ENCODE results near the gene MFAP1.
A peak's percentile ranks its signal among the peaks of the same experiment; 100 is the strongest.
"Not testable (repeated sequence)": the region's sequence is repeated elsewhere in the genome, so short reads cannot be mapped to it uniquely, and the experiment has no call there.

MFAP1 gene

GRCh38 chr15:43826508-43827341 is 2.2 kb upstream of the MFAP1 start, which contains the start of gene WDR76:
TSS of gene WDR76 (plus strand) at chr15:43827002. CDS start at chr15:43827033, 31 bp downstream.
- peak; percentile 79 for DNase-seq (ENCODE audit: low read depth, low spot score)
- peak within 1 kb of the TSS; percentile 83 for H3K4me3 ChIP-seq (ENCODE audit: low read length)

- H3K4me3 ChIP-seq (ENCODE audit: low read length), result peak overlapping the region; percentile 83
These were observed 1.6 kb upstream of the MFAP1 start for GRCh38 chr15:43826029-43826507.

DNA sequence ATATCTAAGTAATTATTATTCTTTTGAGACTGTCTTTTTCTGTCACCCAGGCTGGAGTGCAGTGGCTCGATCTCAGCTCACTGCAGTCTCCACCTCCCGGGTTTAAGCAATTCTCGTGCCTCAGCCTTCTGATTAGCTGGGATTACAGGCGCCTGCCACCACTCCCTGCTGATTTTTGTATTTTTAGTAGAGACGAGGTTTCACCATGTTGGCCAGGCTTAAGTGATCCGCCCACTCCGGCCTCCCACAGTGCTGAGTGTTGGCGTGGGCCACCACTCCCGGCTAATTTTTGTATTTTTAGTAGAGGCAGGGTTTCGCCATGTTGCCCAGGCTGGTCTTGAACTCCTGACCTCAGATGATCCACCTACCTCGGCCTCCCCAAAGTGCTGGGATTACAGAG is 815 bp upstream of the MFAP1 start:
- H3K4me3 ChIP-seq (ENCODE audit: low read length), result peak overlapping the region; percentile 78

More at GRCh38 chr15:43826029-43826507, 1.6 kb upstream of the MFAP1 start:
- DNase-seq (ENCODE audit: low read depth, low spot score), result no peak

DNA sequence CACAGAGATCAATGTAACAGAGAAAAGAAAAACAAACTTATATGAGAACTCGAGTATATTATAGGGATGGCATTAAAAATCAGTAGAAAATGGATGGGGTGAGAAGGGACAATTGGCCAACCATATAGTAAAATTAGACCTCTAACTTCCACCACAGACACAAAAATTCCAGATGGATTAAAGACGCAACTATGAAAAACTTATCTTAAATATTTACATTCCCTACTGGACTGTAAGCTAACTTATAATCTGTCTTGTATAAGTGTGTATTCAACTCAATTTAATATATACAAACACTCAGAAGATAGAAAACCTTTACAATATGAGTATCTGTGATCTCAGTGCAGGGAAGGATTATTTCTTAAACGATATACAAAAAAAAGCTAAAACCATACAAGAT is 3.0 kb downstream of the MFAP1 start:
- no peak for DNase-seq (ENCODE audit: low read depth, low spot score)

More for the DNA sequence above, 815 bp upstream of the MFAP1 start:
- DNase-seq (ENCODE audit: low read depth, low spot score), result not testable (repeated sequence)

DNA sequence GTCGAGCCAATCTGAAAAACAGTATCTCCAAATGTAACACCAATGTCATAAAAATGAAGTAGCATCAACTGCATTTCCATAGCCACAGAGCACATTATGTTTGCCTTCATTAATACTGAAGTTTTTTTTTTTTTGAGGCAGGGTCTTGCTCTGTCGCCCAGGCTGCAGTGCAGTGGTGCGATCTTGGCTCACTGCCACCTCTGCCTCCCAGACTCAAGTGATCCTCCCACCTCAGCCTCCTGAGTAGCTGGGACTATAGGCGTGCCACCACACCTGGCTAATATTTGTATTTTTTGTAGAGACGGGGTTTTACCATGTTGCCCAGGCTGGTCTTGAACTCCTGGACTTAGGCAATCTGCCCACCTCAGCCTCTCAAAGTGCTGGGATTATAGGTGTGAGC is 9.4 kb downstream of the MFAP1 start:
- not testable (repeated sequence) for DNase-seq (ENCODE audit: low read depth, low spot score); H3K4me3 ChIP-seq (ENCODE audit: low read length)

More for the DNA sequence above, 3.0 kb downstream of the MFAP1 start:
- no peak overlapping the region for H3K4me3 ChIP-seq (ENCODE audit: low read length)

DNA sequence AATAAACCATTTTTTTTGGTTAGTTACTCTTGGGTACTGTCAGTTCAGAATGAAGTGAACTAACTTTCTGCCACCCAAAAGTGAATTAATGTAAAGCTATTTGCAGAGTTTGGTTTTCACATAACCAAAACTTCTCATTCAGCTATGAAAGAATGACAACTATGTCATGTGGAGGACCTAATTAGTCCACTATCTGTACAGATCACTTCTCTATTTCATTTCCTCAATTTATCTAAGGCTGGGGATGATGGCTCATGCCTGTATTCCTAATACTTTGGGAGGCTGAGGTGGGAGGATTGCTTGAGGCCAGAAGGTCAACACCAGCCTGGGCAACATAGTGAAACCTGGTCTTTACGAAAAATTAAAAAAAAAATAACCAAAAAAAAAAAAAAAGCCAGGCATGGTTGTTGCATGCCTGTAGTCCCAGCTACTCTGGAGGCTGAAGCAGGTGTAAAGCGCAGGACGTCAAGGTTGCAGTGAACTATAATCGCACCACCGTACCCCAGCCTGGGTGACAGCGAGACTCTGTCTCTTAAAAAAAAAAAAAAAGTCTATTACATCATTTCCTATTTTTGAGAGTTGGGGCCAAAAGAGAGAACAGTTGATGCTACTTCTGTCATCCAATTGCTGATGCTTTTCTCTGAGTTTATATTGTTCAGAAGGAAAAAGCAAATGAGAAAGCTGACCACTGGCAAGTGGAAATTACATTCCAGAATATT is 15.4 kb downstream of the MFAP1 start:
- no peak for DNase-seq (ENCODE audit: low read depth, low spot score)

DNA sequence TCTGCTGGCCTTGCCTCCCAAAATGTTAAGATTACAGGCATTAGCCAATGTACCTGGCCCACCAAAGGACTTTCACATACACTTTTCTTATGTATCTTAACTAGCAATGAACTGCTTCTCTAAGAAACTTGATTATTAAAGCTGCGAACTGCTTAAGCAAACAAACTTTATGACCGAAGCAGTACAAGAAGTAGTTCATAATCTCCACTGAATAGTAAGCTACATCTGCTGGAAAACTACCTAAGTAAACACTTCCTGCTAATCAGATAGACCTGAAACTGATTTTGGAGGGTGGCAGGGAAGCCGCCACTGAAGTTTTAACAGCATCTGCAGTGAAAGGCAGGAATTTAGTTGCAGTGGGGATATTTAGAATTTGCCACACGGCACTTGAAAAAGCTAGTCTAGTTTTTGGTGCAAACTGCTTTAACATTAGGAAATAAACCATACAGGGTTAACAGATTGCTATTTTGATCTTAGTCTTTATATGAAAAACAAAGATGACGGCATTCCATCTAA is 16.0 kb downstream of the MFAP1 start:
- no peak overlapping the region for H3K4me3 ChIP-seq (ENCODE audit: low read length)
- DNase-seq (ENCODE audit: low read depth, low spot score), result no peak

More for the DNA sequence above, 15.4 kb downstream of the MFAP1 start:
- H3K4me3 ChIP-seq (ENCODE audit: low read length), result no peak overlapping the region

- H3K4me3 ChIP-seq (ENCODE audit: low read length); DNase-seq (ENCODE audit: low read depth, low spot score): not testable (repeated sequence)
These were observed 21.8 kb downstream of the MFAP1 start for GRCh38 chr15:43802676-43803075.

- peak within 1 kb of the TSS; percentile 97 for H3K4me3 ChIP-seq (ENCODE audit: low read length)
- DNase-seq (ENCODE audit: low read depth, low spot score), result peak; percentile 78
These were observed 24.0 kb downstream of the MFAP1 start, which contains the start of gene HYPK for GRCh38 chr15:43800286-43801141. TSS of gene HYPK (plus strand) at chr15:43800599. CDS start at chr15:43800623, 24 bp downstream.

- peak within 1 kb of the TSS; percentile 97 for H3K4me3 ChIP-seq (ENCODE audit: low read length)
- no peak for DNase-seq (ENCODE audit: low read depth, low spot score)
These were observed 24.6 kb downstream of the MFAP1 start, which contains the start of gene SERINC4 for GRCh38 chr15:43799945-43800285. TSS of gene SERINC4 (minus strand) at chr15:43800220. CDS start at chr15:43799986, 234 bp downstream.

- no peak overlapping the region for H3K4me3 ChIP-seq (ENCODE audit: low read length)
- no peak for DNase-seq (ENCODE audit: low read depth, low spot score)
These were observed 25.1 kb downstream of the MFAP1 start for GRCh38 chr15:43799209-43799944.

GRCh38 chr15:43796566-43796965 is 27.9 kb downstream of the MFAP1 start:
- no peak for DNase-seq (ENCODE audit: low read depth, low spot score)
- H3K4me3 ChIP-seq (ENCODE audit: low read length), result no peak overlapping the region

DNA sequence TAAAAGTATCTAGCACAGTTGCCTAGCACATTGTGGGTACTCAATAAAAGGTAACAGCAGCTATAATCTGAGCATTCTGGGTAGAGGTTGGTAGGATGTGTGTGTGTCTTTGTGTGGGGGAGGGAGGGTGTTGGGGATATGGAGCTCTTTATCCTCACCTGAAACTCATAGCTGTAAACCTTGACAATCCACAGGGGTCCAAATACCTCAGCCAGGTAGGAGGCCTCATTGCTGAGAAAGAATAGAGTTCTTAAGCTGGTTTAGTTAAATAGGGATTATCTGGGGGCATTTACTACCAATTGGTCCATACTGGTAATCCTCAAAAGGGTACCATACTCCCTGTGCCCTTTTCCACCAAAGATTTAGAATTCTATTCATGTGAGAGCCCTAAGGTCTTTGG is 28.5 kb downstream of the MFAP1 start:
- no peak for DNase-seq (ENCODE audit: low read depth, low spot score)
- H3K4me3 ChIP-seq (ENCODE audit: low read length), result no peak overlapping the region

DNA sequence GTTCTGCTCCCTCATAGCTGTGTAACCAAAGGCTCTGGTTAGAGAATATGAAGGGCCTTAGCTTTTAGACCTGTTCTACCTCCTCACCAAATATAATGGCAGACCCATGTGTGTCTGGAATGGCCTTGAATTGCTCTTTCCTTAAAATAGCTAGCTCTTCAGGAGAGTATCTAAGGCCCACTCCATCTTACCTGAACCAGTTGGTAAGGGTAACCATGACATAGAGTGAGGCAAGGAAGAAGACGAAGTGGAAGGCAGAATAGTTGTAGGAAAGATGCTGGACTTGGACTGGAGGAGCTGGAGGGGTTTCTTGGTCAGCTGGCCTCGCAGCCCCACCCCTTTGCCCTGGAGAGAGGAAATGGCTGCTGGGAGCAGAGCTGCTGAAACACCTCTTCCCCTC is 29.3 kb downstream of the MFAP1 start:
- DNase-seq (ENCODE audit: low read depth, low spot score), result no peak
- no peak overlapping the region for H3K4me3 ChIP-seq (ENCODE audit: low read length)

DNA sequence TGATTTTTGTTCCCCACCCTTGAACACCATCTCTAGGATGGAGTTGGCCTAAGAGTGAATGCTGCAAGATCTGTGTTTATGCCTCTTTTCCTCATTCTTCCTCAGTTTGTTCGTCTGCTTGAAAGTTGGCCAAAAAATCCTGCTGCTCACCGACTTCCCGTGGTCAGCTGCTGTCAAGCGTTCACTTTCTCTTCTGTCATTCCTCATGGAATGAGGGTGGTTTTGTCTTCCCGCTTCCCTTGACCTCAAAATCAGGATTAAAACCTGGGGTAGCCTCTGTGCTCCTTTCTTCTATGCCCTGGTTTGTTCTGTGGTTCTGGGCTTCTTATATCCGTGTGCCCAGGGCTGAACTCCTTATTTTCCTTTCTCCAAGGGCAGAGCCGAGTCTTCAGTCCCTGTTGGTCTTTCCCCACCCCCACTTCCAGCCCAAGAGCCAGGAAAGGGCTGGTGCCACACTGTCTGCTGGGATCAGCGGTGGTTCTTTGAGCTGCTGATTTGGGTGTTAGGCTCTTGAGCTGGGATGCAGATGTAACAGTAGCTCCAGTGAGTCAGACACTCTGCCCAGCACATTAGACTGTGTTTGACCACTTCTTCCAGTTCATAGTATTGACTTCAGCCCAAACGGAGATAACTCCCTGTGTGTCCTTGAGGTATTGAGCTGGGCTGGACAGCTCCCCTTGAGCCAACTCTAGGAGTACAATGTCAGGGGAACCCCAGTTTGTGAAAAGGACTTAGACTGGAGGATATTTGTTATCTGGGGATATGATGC is 30.0 kb downstream of the MFAP1 start:
- no peak for DNase-seq (ENCODE audit: low read depth, low spot score)
- no peak overlapping the region for H3K4me3 ChIP-seq (ENCODE audit: low read length)

DNA sequence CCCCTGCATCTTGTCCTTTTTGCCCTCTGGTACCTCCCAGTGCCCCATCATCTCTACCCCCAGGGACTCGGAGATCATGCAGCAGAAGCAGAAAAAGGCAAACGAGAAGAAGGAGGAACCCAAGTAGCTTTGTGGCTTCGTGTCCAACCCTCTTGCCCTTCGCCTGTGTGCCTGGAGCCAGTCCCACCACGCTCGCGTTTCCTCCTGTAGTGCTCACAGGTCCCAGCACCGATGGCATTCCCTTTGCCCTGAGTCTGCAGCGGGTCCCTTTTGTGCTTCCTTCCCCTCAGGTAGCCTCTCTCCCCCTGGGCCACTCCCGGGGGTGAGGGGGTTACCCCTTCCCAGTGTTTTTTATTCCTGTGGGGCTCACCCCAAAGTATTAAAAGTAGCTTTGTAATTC is 30.8 kb downstream of the MFAP1 start:
- H3K4me3 ChIP-seq (ENCODE audit: low read length), result peak overlapping the region; percentile 100
- no peak for DNase-seq (ENCODE audit: low read depth, low spot score)

GRCh38 chr15:43792761-43793476 is 31.6 kb downstream of the MFAP1 start:
- H3K4me3 ChIP-seq (ENCODE audit: low read length), result peak overlapping the region; percentile 100
- DNase-seq (ENCODE audit: low read depth, low spot score), result no peak

Data from Jurkat, Clone E6-1 (cell line).